OCI-LY1 (cell line): Measurements from ENCODE around the gene OSBPL1A.

Experiments used
- EZH2 ChIP-seq: fragments of 200-600 bp; sonication (generic), shearing (Covaris generic); IDR thresholded peaks from 2 replicates; pipeline ENCODE4 v1.8.0; 2017; ENCODE audit warnings: borderline replicate concordance, mixed run types, mild to moderate bottlenecking, antibody characterized with exemption, low read length, moderate library complexity, mixed read lengths
- TF ChIP-seq, protein P1 (sequence below): fragments of 200-600 bp; sonication (generic), shearing (Covaris generic); IDR thresholded peaks from 2 replicates; pipeline ENCODE4 v1.5.1; 2017; ENCODE audit warnings: mild to moderate bottlenecking, antibody characterized with exemption, low read length, moderate library complexity, mixed read lengths

DNA sequence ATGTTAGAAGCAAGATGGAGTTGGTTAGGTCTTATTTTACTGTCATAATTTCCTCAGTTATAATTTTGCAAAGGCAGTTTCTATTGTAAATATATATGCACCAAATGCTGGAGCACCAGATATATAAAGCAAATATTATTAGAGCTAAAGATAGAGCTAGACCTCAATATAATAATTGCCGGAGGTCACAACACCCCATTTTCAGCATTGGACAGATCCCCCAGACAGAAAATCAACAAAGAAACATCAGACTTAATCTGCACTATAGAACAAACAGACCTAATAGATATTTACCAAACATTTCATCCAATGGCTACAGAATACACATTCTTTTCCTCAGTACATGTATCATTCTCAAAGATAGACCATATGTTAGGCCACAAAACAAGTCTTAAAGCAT lies 143.6 kb downstream of the OSBPL1A start:
- TF ChIP-seq, protein P1, sequence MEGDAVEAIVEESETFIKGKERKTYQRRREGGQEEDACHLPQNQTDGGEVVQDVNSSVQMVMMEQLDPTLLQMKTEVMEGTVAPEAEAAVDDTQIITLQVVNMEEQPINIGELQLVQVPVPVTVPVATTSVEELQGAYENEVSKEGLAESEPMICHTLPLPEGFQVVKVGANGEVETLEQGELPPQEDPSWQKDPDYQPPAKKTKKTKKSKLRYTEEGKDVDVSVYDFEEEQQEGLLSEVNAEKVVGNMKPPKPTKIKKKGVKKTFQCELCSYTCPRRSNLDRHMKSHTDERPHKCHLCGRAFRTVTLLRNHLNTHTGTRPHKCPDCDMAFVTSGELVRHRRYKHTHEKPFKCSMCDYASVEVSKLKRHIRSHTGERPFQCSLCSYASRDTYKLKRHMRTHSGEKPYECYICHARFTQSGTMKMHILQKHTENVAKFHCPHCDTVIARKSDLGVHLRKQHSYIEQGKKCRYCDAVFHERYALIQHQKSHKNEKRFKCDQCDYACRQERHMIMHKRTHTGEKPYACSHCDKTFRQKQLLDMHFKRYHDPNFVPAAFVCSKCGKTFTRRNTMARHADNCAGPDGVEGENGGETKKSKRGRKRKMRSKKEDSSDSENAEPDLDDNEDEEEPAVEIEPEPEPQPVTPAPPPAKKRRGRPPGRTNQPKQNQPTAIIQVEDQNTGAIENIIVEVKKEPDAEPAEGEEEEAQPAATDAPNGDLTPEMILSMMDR: no peak
- TF ChIP-seq EZH2: no peak
